COLO829 (cell line): ENCODE measurements around the gene LAIR2.
"Not testable (repeated sequence)": the region's sequence is repeated elsewhere in the genome, so short reads cannot be mapped to it uniquely, and the experiment has no call there.

ENCODE experiments used
- DNase-seq: peaks from one replicate; pipeline ENCODE4 v3.0.0; 2012; ENCODE audit warnings: low spot score

Gene LAIR2

GRCh38 chr19:54464630-54465425 is 37.8 kb upstream of the LAIR2 start:
- peak; percentile 64 for DNase-seq

GRCh38 chr19:54465426-54466109 is 37.1 kb upstream of the LAIR2 start:
- no peak for DNase-seq

- DNase-seq = not testable (repeated sequence)
Observed at GRCh38 chr19:54466110-54466480, 36.5 kb upstream of the LAIR2 start.

- no peak for DNase-seq
Observed at GRCh38 chr19:54469496-54469934, 33.1 kb upstream of the LAIR2 start.

- no peak for DNase-seq
Observed at GRCh38 chr19:54470276-54470887, 32.2 kb upstream of the LAIR2 start.

- DNase-seq = peak; percentile 27
Observed at GRCh38 chr19:54470991-54471782, 31.4 kb upstream of the LAIR2 start.

- peak; percentile 76 for DNase-seq
Observed at GRCh38 chr19:54473071-54473891, 29.4 kb upstream of the LAIR2 start, which contains the start of gene CDC42EP5. Gene CDC42EP5 (minus strand): TSS chr19:54473296. CDS start chr19:54465547, 7,749 bp downstream.

- no peak for DNase-seq
Observed at GRCh38 chr19:54473892-54474372, 28.7 kb upstream of the LAIR2 start.

GRCh38 chr19:54475706-54476105 is 26.9 kb upstream of the LAIR2 start:
- DNase-seq = no peak

- no peak for DNase-seq
Observed at GRCh38 chr19:54477650-54478049, 25.0 kb upstream of the LAIR2 start.

- DNase-seq = peak; percentile 42
Observed at GRCh38 chr19:54478677-54479266, 23.9 kb upstream of the LAIR2 start.

GRCh38 chr19:54480051-54480450 is 22.6 kb upstream of the LAIR2 start:
- no peak for DNase-seq

- DNase-seq = no peak
Observed at GRCh38 chr19:54481326-54481930, 21.2 kb upstream of the LAIR2 start.

GRCh38 chr19:54482889-54483288 is 19.7 kb upstream of the LAIR2 start:
- no peak for DNase-seq

- DNase-seq = no peak
Observed at GRCh38 chr19:54484451-54484850, 18.2 kb upstream of the LAIR2 start.

- DNase-seq = no peak
Observed at GRCh38 chr19:54485851-54486250, 16.8 kb upstream of the LAIR2 start.

GRCh38 chr19:54489341-54489740 is 13.3 kb upstream of the LAIR2 start:
- no peak for DNase-seq

GRCh38 chr19:54489766-54490165 is 12.9 kb upstream of the LAIR2 start:
- DNase-seq = no peak

- DNase-seq = no peak
Observed at GRCh38 chr19:54492568-54492967, 10.1 kb upstream of the LAIR2 start.

GRCh38 chr19:54493056-54493455 is 9.6 kb upstream of the LAIR2 start:
- DNase-seq = not testable (repeated sequence)
